Measurements from ENCODE around the gene CSDE1.
A peak's percentile ranks its signal among the peaks of the same experiment; 100 is the strongest.

The CSDE1 gene

DNA sequence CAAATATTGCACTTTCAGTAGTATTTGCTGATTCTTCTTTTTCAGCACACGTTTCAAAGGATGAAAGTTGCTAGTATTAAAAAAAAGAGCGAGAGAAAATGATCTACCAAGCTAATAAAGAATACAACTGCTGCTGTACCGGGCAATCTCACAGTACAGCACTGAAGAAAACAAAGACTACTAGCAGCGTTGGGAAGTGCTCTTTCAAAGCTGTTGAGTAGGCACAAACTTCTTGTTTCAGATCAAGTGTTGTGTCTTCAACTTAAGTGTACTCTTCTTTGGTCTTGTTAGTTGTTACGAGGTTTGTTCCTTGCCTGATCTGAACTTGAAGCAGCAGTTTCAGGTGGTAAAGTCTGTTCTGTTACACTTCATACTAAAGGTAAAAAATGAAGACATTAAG lies 7.9 kb downstream of the CSDE1 start:
- DNase-seq (ENCODE audit: low spot score), result no peak

DNA sequence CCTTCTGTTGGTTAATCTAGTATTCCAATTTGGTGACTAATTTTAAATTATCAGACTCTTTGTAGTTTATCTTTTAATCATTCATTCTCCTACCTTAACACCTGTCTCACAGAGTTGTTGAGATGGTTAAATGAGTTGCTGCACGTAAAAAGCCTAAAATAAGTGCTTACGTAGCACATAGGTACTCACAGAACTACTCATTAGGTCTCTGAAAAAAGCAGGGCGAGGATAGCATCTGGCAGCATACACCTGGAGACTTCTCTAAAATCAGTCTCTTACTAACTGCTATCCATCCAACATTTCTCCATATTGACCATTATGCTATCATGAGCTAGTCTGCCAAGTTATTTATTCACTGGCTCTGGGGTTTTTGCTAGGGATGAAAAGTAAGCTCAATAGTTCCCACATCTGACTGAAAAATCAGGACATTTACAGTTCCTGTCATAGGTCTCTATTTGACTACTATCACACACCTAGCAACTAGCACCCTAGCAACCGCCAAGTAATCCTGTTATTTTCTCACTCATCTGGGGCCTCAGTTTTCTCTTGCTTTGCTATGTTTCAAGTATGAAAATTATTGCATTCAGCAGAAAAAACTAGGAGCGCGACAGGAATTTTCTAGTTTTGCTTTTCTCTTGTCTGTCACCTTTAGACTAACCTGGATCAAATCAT lies 11.2 kb downstream of the CSDE1 start:
- no peak for DNase-seq (ENCODE audit: low spot score)

DNA sequence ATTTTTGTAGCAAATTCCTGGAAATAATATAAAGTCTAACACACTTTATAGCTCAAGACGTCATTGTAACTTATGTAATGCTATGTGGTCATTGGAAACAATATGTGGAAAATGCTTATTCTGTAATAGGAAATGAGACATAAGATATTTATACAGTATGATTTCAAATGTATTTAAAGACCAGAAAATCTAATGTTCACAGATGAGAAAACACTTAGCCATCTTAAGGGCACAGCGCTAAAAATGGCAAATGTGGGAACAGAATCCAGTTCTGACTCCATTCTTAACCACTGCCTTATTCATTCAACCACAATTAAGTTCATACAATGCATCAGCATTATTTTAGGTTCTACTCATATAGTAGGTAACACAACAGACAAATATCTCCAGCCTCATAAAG lies 12.5 kb downstream of the CSDE1 start:
- DNase-seq (ENCODE audit: low spot score), result no peak

DNA sequence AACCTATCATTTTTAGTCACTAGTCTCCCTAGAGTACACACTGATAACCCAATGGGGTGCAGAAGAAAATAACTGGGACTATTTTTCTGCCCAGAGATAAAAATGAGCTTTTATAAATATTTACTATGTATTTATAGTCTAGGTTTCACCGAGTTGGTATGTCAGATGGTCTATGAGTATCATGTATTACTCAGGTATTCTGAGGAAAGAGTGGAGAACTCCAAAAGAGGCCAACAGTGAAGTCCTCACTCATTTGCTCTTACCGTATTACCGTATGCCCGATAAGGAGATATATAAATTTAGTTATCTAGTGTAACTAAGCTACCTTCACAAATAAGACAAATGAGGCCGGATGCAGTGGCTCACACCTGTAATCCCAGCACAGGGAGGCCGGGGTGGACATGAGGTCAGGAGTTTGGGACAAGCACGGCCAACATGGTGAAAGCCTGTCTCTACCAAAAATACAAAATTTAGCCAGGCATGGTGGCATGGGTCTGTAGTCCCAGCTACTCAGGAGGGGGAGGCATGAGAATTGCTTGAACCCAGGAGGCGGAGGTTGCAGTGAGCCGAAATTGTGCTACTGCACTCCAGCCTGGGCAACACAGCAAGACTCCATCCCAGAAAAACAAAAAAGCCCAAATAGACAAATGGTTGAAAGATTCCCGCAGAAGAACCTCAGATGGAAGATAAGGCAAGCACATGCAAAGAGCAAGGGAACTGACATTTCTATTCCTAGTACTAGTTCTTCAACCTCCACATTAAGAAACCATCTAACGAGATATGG lies 15.6 kb downstream of the CSDE1 start:
- no peak for DNase-seq (ENCODE audit: low spot score)

DNA sequence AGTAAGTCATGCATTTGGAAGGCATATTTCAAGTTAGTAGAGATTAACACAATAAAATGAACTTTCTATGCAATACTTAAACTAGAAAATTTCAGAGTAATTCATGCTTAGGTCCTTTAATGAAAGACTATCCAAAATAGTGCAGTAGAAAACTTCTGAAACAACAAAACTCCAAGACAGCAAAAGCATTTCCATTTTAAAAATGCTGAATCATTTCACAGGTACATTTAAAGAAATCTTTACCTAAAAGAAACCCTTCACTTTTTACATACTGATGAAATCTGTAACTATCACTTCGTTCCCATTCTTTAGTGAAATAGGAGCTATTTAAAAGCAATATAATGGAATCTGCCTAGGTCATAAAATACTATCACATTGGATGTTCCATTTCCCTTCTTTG lies 17.5 kb downstream of the CSDE1 start:
- no peak for DNase-seq (ENCODE audit: low spot score)

DNA sequence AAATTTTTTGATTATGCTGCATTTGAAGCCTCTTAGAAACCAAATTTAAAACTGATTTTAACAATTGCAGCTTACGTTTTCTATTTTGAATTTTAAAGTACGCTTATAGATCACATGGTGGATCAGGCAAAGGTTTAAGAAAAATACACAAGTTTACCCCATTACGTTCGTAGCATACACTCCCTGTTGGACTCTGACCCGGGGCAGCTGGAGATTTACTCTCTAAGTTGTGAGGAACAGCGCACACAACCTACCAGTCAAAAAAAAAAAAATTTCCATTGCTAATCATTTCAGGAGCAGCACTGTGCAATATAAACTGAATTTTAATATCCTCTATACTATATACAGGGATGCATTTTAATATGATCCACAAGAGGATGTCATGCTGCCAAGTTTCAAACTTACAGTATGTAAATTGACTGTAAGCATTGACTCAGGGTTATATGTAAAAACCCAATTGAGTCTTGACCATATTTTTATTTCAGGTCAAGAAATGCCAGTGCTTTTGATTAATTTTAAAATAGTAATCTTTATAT lies 20.4 kb downstream of the CSDE1 start:
- no peak for DNase-seq (ENCODE audit: low spot score)

DNA sequence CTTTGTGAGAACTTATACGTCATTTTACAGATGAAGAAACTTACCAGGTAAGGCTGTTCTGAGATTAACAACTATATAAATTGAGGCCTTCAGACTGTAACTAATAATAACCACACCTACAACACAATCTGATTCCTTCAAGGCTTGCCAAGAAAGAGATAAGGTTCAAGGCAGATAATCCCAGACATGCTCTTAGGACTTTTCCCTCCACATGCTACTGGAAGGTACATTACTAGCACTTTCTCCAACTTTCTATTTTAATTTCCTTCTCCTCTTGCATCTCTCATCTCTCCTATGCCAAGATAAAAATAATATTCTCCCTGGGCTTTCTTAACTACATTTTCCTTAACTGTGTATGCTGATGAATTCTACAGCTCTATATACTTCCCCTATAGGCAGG lies 22.3 kb downstream of the CSDE1 start:
- DNase-seq (ENCODE audit: low spot score), result no peak

DNA sequence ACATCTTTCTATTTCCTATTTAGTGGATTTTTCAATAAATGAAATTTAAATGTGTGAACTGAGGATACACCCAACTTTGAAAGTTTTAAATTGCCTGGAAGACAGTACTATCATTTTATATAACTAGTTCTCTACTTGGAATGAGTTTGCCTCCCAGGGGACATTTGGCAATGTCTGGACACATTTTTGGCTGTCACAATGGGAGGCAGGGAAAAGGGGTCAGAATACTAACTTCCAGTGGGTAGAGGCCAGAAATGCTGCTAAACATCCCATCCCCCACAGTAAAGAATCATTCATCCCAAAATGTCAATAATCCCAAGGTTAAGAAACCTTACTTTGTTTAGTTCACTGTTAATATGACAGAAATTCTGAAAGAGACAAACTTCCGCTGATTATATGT lies 28.0 kb downstream of the CSDE1 start:
- peak; percentile 6 for DNase-seq (ENCODE audit: low spot score)

DNA sequence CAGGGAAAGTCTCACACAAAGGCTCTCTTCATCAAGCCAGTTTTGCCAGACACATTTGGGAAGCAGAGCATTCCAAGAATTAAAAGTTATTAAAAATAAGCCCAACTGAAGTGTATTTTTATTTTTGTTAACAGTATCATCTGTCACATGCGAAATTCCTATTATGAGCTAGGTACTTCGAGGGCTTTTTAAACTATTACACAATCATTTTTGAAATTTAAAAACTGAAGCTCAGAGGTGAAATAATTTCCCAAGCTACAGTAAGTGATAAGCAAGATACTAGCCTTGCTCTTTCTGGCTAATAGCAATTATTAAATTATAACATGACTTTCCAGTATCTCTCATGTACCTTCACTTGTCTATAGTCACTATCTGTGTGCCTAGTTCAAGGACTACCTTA lies 29.2 kb downstream of the CSDE1 start:
- DNase-seq (ENCODE audit: low spot score), result no peak

DNA sequence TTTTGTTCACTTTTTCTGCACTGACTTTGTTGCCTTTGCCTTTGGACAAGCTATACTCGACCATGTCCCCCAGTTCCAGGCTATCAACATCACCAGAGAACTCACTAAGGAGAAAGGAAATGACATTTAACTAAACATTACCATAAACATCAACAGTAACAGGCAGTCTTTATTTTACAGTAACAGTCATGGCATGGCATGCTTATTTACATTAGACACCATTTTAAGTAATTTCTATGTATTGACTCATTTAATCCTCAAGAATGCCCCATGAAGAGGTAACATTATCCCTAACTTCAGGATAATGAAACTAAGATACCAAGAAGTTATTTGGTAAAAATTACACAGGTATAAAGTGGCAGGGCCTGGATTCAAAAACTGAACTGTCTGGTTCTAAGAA lies 32.6 kb downstream of the CSDE1 start:
- no peak for DNase-seq (ENCODE audit: low spot score)

DNA sequence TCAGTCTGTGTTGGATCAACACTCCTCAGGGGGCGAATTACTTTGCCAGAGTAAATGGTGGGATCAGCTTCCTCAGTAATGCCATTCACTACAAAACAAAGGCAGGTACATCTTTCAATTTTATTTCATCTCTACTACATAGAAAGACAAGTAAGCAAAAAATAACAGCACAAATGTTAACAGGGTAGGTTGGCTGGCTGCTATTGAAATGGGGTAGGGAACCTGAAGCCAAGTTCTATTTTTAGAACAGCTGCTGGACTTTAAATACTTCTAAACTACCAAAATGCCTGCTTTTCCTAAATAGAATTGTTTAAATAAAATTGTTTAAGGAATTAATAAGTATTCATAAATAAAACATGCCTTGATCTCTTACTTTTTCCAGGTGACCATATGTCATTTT lies 33.9 kb downstream of the CSDE1 start:
- no peak for DNase-seq (ENCODE audit: low spot score)

DNA sequence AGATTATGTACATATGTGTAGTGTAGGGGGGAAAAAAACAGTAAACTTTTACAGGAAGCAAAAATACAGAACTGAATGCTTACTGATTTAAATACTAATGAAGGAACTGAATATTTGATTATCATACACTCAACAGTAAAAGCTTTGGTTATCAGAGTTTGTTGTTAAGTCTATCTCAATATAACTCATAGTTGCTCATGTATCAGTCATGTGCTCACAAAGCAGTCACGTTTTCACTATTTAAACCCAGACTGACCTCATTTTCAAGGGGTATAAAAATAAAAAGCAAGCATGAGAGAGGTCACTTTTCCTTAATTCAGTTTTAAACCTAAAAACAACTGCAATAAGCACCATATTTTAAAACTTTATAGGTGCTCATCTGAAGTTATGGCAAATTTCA lies 34.3 kb downstream of the CSDE1 start:
- no peak for DNase-seq (ENCODE audit: low spot score)

DNA sequence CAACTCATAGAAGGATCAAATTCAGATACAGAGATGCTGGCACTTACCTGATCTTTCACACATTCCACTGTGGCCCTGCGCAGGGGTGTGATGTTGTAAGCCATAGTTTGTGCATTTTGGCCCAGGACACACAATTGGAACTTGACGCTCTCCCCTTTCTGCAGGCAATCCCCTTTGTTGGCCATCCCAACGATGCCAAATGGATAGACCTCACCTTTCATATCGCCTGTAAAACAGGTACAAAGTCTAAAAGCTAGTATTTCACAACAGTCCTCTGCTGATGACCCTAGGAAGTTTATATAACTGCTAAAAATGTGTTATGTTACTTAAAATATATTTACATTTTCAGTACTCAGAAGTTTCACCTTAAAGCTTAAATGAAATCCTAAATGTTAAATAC lies 37.3 kb downstream of the CSDE1 start:
- DNase-seq (ENCODE audit: low spot score), result no peak

DNA sequence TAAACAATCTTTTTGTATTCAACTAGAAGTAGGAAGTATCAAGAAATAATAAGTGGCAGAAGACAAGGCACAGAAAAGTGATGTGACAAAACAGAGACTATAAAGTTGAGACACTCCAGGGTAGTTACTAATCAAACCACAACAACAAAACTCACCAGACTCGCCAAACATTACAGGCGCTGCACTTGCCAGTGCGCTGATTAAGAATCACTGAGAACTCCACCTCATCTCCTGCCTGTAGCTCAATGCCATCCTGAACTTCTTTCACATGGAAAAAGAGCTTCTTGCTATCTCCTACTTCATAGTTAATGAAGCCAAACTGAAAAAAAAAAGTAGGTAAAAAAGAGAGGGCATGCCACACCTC lies 38.4 kb downstream of the CSDE1 start:
- no peak for DNase-seq (ENCODE audit: low spot score)

DNA sequence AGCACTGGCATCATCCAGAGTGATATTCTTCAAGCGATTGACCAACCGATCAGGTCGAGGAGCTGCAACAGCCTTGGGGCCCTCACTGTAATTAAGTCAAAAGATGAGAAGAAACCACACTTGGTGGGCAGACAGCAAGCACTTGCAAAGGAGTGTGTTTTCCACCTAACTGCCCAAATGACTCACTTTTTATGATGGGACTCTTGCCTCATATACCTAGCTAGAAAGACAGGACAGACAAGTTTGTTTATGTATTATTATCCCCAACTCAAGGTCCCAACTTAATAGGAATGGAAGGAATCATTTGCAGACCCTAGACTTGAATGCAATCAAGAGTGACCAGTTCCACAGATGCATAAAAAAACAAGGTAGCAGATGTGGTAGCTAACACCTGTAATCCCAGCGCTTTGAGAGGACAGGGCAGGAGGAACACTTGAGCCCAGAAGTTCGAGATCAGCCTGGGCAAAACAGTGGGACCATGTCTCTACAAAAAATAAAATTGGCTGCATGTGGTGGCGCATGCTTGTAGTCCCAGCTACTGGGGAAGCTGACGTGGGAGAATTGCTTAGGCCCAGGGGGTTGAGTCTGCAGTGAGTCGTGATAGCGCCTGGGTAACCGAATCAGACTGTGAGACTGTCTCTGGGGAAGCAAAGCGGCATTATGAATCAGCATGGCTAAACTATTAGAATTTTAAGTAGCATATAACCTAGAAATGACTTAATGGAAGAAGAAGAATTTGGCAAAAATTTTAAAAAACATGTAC lies 38.9 kb downstream of the CSDE1 start:
- no peak for DNase-seq (ENCODE audit: low spot score)

DNA sequence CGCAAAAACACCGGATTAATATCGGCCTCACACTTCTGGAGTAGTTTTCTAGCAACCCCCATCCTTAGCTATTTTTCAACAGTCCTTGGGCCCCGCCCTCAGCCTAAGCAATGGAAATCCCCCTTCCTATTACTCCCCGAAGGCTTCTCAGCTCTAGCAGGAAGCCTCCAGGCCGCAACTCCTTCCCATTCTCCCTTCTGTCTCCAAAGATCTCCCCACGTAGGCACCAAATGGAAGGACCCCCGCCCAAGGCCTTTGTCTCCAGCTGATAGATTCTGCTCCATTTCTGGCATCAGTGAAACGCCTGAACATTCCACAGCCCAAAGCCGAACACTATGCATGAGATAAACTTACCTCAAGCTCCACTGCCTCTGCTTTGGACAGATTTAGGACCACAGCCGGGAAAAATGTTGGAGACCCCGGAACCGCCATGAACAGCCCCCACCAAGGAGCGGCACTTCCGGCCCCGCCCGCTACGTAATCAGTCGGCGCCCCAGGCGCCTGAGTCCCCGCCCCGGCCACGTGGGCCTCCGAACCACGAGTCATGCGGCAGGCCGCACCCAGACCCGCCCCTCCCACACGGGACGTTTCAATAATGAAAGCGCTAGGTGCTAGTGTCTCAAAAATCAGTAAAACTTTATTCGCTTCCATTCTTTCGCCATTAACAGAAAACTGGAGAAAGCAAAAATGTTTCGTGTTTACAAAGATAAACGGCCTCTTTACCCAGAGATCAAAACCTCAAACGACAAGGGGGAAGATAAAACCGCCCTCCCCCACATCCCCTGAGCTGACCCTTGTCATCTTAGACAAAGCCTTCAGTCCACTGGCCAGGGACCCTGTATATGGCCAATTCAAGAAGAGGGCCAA lies 41.2 kb downstream of the CSDE1 start, which contains the start of gene NRAS:
NRAS (minus strand) TSS at position 468 of the 867 bp plus-strand sequence. CDS start 611 bp downstream, outside the sequence.
- peak; percentile 88 for DNase-seq (ENCODE audit: low spot score)

DNA sequence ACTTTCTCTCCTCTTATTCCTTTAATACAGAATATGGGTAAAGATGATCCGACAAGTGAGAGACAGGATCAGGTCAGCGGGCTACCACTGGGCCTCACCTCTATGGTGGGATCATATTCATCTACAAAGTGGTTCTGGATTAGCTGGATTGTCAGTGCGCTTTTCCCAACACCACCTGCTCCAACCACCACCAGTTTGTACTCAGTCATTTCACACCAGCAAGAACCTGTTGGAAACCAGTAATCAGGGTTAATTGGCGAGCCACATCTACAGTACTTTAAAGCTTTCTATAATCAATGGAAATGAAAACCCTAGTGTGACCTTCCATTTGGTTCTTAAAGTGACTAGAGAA lies 41.9 kb downstream of the CSDE1 start:
- DNase-seq (ENCODE audit: low spot score), result peak; percentile 4

DNA sequence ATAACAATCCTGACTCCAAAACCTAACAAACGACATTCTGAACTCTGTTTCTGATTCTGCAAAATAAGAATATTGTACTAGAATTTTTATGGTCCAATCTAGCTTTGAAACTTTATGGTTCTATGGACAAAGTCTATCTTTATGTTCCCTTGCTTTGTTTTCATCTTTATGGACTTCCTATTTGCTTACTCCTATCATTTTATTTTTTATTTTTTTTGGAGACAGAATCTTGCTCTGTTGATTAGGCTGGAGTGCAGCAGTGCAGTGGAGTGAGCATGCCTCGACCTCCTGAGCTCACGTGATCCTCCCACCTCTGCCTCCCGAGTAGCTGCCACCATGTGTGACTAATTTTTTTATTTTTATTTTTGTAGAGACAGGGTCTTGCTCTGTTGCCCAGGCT lies 44.8 kb downstream of the CSDE1 start:
- no peak for DNase-seq (ENCODE audit: low spot score)

DNA sequence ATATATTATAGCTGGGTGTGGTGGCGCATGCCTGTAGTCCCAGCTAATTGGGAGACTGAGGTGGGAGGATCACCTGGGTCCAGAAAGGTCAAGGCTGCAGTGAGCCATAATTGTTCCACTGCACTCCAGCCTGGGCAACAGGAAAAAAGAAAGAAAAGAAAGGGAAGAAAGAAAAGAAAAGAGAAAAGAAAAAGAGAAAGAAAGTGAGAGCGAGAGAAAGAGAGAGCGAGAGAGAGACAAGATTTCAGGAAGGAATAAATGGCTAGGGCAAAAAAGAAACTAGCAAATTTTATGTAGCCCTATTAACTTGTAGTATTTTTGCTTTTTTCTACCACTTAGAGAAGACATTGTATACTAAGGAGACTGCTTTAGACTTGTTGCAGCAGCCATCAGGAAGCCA lies 47.4 kb downstream of the CSDE1 start:
- DNase-seq (ENCODE audit: low spot score), result no peak

DNA sequence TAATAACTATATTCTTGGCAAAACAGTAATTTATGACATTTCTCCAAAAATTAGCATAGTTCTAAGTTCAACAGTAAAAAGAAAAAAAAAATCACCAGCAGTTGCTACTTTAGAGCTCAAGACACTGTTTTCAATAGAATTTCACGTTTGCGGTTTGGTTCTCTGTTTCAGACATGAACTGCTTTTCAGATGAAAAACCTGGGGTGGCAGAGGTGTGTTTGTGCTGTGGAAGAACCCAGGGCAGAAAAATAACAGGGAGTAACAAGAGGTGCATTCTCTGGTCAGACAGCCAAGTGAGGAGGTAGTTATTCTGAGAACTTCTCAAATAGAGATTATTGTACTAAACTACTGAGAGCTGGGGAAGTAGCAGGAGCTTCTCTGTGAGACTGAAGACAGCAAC lies 50.2 kb downstream of the CSDE1 start:
- no peak for DNase-seq (ENCODE audit: low spot score)

DNA sequence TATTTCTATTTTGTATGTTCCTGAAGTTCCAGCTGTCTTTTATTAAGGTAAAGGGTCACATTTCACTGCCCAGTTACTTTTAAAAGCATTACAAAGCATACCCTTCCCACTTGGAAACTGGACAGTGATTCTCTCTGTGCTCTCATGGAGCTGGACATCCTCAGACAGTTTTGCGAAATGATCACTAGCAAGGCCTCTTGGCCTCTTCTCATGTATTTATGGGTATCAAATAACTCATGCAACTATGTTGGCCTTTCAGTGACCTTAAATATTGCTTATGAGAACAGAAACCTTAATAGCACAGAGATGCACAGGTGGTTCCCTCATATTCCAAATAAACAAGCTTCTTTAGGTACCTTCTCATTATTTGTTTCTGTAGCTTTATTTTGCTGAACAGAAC lies 54.5 kb downstream of the CSDE1 start:
- no peak for DNase-seq (ENCODE audit: low spot score)

DNA sequence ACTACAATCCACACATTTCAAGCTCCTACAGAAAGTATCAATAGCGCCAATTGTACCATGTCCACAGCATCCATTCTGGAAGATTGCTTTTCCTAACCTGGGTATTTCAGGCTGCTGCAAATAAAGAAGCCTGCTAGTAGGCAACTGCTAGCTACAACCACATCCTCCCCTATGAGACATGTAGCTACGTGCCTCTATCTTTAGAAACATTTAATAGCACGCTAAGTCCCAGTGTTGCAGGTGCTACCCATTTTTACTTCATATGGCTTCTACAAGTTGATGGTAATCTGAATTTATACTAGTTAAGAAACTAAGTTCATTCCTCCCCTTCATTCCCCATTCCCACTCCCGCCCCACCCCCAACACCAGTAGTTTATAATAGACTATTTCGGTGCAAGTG lies 55.0 kb downstream of the CSDE1 start:
- DNase-seq (ENCODE audit: low spot score), result no peak

All from Ammon's horn (tissue), 1 donor.